ENCODE results near the gene CWC25. TPM values are rescaled to one million over a fixed set of nuclear protein-coding genes. Genes with fewer than 3 reads are reported as not detected.

CWC25 gene
- total and polyA plus RNA-seq, 12 donors, result 7.7 to 22.6 (median 9.1) TPM

DNA sequence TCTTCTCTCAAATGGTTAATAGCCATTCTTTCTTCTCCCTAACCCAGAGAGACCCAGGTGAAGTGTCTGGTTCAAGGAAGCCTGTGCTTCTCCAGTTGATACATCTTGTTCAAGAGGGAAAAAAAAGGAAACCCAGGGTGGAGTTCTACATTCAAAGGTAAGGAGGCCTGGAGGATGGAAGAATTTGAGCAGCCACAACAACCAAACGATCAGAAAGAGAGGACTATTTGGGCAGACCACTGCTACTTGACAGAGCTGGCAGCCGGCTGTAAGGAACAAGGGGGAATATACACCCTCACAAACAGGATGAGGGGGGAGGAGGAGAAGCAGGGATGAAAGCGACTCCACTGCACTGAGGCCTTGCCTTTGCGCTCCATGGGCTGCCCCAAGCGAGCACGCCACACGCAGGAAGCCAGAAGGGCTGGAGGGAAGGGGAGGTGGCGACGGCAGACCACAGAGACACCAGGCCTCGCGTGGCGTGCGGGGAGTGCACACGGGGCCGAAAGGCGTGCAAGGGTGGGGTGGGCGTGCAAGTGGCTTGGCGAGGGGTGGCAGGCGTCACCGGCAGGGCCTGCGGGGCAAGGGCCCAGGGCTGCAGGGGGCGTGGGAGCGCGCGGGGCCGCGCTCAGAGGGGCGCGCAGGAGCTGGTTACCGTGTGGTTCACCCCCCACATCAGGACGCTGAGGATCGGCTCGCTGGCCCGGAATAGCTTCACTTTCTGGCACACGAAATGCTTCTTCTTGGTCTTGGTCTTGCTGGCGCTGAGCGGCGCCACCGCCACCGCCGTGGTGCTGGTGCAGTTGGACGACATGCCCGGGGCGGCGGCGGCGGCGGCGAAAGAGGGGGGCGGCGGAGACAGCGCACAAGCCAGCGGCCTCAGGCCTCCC, 26.3 kb downstream of the CWC25 start:
- Histone ChIP-seq H3K4me1 (peaks cover 7 to 42% (median 34%) of the 10 kb centered on the region in 9 donors), H3K9me3 (peaks cover 0 to 2% (median 0%) of the 10 kb centered on the region in 11 donors), H3K27me3 (no peaks in the 10 kb centered on the region), H3K36me3 (peaks cover 0 to 54% (median 11%) of the 10 kb centered on the region in 9 donors), H3K4me3 (peak overlapping the region; percentile 76 to 99 (median 94)), H3K27ac (peak overlapping the region; percentile 98 to 100 (median 100))
- peak; percentile 49 to 62 for DNase-seq
- intact Hi-C loops (cut with DNase I), result loop anchor here in 3 of 10 donors (2.0 to 5.0 kb wide), 2 partner anchors 46 to 47 kb away; partner anchors contain the start of gene PSMB3 (in 3 of the 3)
- 0 to 1% methylated on average over 49 to 53 of the region's 53 CpGs for WGBS, 2 donors
- peak; percentile 31 to 64 (median 35) for ATAC-seq
- TF ChIP-seq, protein P1, sequence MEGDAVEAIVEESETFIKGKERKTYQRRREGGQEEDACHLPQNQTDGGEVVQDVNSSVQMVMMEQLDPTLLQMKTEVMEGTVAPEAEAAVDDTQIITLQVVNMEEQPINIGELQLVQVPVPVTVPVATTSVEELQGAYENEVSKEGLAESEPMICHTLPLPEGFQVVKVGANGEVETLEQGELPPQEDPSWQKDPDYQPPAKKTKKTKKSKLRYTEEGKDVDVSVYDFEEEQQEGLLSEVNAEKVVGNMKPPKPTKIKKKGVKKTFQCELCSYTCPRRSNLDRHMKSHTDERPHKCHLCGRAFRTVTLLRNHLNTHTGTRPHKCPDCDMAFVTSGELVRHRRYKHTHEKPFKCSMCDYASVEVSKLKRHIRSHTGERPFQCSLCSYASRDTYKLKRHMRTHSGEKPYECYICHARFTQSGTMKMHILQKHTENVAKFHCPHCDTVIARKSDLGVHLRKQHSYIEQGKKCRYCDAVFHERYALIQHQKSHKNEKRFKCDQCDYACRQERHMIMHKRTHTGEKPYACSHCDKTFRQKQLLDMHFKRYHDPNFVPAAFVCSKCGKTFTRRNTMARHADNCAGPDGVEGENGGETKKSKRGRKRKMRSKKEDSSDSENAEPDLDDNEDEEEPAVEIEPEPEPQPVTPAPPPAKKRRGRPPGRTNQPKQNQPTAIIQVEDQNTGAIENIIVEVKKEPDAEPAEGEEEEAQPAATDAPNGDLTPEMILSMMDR (IDR thresholded peaks at IDR 0.05), result peak in 1 of 9 donors; percentile 23

DNA sequence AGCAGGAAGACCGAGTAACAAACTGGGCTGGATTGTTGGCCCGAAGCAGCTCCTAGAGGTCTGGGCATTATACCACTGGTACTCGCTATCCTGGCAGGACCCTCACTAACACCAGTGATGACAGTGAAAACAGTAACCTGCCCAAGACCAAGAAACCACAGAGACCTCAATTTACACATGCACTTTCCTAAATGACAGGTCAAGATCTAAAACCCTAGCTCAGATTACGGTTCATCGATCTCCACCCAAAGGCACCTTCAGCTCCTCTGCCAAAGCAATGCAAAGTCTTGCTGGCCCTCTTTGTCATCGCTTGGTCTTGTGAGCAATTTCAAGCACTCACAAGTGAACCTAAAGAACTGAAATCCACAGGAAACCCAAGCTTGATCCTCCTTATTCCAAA, 27.3 kb downstream of the CWC25 start:
- 70 to 78% methylated on average over 6 of the region's 6 CpGs for WGBS, 2 donors
- H3K4me1 ChIP-seq, result peaks cover 7 to 42% (median 34%) of the 10 kb centered on the region in 9 donors
- no peaks in the 10 kb centered on the region for H3K9me3 ChIP-seq
- ATAC-seq (no peak), DNase-seq (no peak)
- H3K4me3 ChIP-seq, result peak overlapping the region in 9 of 10 donors; percentile 82 to 99 (median 94)
- no peaks in the 10 kb centered on the region for H3K27me3 ChIP-seq
- peaks cover 0 to 48% (median 8%) of the 10 kb centered on the region in 9 donors for H3K36me3 ChIP-seq
- H3K27ac ChIP-seq, result peak overlapping the region in 8 of 10 donors; percentile 30 to 100 (median 100)
- TF ChIP-seq, protein P1 (IDR thresholded peaks at IDR 0.05), result no peak
- intact Hi-C loops (cut with DNase I), result loop anchor here in 3 of 10 donors (2.0 to 5.0 kb wide), 2 partner anchors 45 to 46 kb away; partner anchors contain the start of gene PSMB3 (in 3 of the 3)

DNA sequence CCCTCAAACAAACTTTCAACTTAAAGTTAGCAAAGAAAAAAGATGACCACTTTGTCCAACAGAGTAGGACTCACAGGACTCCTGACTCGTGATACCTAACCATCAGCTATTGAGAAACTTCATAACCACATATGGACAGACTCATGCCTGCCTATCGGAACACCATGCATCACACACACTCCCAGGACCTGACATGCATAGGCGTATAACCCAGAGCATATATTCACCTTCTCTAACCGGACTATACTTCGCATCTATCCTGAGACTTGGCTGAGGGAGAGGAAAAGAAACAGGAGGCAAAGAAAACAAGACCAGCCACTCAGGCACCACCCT, 28.0 kb downstream of the CWC25 start:
- intact Hi-C loops (cut with DNase I), result loop anchor here in 2 of 10 donors (5.0 kb wide), 1 partner anchor 45 kb away; the partner anchor contains the start of gene PSMB3 (in 2 of the 2)
- WGBS, 2 donors, result 73 to 77% methylated on average over 5 of the region's 5 CpGs
- peaks cover 7 to 42% (median 35%) of the 10 kb centered on the region in 9 donors for H3K4me1 ChIP-seq
- peak overlapping the region in 2 of 10 donors; percentile 87 to 99 for H3K4me3 ChIP-seq
- TF ChIP-seq, protein P1 (IDR thresholded peaks at IDR 0.05), result no peak
- peaks cover 0 to 47% (median 7%) of the 10 kb centered on the region in 9 donors for H3K36me3 ChIP-seq
- ATAC-seq, result no peak
- no peak for DNase-seq
- H3K9me3 ChIP-seq, result no peaks in the 10 kb centered on the region
- peak overlapping the region in 2 of 10 donors; percentile 14 to 100 for H3K27ac ChIP-seq
- H3K27me3 ChIP-seq, result no peaks in the 10 kb centered on the region

DNA sequence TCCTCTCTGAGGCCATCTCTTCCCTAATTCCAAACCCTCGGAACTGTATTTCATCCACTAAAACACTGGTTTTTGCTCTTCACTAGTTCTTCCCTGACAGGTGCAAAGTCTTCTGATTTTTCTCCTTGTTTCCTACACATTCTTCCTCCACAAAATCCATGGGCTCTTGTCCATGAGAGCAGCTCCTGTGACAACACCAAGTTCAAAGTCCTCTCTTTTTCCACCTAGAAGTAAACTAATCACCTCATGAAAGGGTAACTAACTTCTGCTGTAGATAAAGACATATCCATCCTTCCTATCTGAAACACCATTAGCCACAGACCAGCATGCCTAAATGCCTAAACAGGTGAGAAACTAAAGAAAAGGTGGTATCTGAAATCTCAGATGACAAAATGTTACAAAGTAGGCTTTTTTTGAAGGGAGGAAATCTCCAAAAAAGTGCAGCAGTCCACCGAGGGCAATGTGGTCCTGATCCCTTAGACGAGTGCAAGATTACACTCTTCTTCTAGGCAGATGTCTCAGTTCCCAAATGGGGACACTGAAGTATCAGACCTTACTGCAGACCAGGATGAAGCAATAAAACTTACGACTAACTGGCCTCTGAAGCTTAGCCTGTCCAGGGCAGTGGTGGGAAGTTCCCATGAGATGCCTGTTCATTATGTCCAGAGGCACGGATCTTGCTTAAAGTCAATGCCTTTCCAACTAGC, 28.5 kb downstream of the CWC25 start:
- Histone ChIP-seq H3K27ac (peak overlapping the region in 2 of 10 donors; percentile 14 to 100), H3K9me3 (no peaks in the 10 kb centered on the region), H3K4me1 (peaks cover 7 to 42% (median 35%) of the 10 kb centered on the region in 9 donors), H3K36me3 (peaks cover 0 to 45% (median 2%) of the 10 kb centered on the region in 9 donors), H3K4me3 (peak overlapping the region in 1 of 10 donors; percentile 99), H3K27me3 (no peaks in the 10 kb centered on the region)
- WGBS, 2 donors, result 56 to 69% methylated on average over 5 of the region's 5 CpGs
- DNase-seq (no peak), ATAC-seq (no peak)
- intact Hi-C loops (cut with DNase I), result loop anchor here in 2 of 10 donors (5.0 kb wide), 1 partner anchor 44 kb away; the partner anchor contains the start of gene PSMB3 (in 2 of the 2)
- TF ChIP-seq, protein P1 (IDR thresholded peaks at IDR 0.05), result no peak

Measured in heart right ventricle (tissue), 16 donors.